GM18870 (cell line): ENCODE measurements around the gene IL1RL2.

ENCODE experiments used
- ATAC-seq: cut with Tn5 transposase; IDR thresholded peaks from one replicate; pipeline ENCODE4 v1.9.1; 2021; ENCODE audit warnings: moderate library complexity; ENCODE audit not compliant: unreplicated experiment

IL1RL2 gene

DNA sequence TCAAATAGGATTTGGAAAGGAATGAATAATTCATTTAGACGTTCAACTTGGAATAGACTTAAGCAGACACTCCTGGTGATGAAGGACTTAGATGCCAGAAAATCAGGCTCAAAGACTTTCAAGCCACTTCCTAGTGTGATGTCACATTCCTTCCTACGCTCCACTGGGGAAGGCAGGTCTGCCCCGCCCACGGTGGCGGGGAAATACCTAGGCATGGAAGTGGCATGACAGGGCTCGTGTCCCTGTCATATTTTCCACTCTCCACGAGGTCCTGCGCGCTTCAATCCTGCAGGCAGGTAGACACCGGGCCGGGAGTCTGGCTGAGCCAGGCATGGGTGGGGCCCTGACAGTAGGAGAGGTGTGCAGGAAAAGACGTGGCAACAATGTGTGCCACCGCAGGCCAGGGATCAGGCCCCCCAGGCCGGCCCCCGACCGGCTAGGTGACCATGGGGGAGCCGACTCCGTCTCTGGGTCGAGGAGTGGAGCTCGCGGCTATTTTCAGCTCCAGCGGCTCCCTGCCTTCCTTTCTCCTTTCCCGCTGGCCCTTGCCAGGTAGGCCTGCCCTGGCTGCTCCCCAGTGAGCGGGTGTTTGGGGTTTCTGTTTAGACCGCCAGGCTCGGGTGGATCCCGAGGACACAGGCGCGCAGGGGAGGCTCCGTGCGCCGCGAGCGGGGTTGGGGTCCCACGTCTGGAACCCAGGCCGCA lies at the start of gene IL1RL2:
TSS of gene IL1RL2 (plus strand) at position 233 of the 705 bp plus-strand sequence. CDS start 845 bp downstream, outside the sequence.
- ATAC-seq: no peak

DNA sequence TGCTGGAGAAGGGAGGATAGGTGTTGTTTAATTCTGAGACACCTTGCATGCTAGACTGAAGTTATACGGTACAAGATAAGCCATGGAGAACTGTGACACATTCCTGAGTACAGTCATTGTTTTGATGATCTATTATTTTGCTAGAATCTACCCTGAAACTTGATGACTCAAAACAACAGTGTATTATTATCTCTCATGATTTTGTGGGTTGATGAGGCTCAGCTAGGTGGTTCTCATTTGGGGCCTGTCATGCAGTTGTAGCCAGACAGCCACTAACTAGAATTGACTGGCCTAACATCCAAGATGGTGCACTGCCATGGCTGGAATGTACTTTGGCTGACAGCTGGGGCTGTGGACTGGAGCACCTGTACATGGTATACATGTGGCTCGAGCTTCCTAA lies 49.7 kb upstream of the IL1RL2 start:
- peak; percentile 50 for ATAC-seq

DNA sequence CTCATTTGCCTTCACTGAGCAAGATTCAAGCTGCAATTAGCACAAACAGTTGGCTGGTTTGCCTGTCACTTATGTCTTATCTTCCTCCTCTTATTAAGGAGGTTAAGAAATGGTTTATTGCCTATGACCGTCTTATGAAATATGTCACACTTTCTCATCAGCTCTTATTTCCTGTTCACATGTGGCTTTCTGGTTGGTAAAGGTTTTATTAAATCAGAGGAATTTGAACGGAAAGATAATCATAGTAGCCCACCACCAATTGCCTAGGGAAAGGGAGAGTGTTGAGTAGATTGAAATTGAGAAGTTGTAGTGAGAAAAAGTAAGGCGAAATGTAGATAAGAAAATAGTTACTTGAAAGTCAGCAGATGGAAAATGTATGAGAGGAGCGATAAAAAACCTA lies 48.5 kb upstream of the IL1RL2 start:
- no peak for ATAC-seq

GRCh38 chr2:102139851-102140250 lies 47.0 kb upstream of the IL1RL2 start:
- no peak for ATAC-seq

GRCh38 chr2:102140377-102140776 lies 46.4 kb upstream of the IL1RL2 start:
- no peak for ATAC-seq

GRCh38 chr2:102141011-102141943 lies 45.5 kb upstream of the IL1RL2 start:
- ATAC-seq: no peak

DNA sequence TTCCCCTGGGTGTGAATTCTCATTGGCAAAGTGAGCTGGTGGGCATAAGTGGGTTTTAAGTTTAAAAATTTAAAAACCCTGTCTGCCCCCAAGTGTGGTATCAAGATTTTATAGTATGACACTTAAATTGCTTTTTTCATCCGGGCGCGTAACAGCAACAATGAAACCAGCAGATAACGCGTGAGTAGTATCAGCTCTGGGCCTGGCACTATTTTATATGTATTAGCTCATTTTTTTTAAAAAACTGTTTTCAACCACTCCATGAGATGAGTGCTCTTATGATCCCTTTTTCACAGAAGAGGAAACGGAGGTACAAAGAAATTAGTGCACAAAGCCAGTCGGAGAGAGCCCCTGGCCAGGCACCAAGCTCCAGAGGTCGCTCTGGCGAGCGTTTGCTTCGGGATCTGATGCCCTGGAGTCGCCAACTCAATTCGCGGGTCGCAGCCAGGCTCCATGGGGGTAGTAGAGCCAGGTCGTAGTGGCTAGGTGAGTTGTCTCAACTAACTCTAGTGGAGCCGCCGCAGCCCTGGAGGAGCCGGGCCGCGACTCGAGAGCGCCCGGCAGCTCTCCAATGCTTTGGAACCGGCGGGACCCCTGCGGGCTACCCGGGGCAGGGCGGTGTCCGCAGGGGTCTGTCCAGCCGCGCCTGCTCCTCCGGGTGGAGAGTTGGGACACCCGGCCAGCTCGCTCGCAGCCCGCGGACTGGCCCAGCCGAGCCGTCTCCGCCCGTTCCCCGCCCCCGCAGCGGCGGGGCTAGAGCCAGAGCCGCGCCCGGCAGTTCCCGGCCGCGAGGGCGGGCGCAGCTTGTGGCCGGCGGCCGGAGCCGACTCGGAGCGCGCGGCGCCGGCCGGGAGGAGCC lies 44.6 kb upstream of the IL1RL2 start, which contains the start of gene IL1R1:
TSS of gene IL1R1 (plus strand) at position 777 of the 859 bp plus-strand sequence. CDS start 14,979 bp downstream, outside the sequence.
- ATAC-seq: no peak

DNA sequence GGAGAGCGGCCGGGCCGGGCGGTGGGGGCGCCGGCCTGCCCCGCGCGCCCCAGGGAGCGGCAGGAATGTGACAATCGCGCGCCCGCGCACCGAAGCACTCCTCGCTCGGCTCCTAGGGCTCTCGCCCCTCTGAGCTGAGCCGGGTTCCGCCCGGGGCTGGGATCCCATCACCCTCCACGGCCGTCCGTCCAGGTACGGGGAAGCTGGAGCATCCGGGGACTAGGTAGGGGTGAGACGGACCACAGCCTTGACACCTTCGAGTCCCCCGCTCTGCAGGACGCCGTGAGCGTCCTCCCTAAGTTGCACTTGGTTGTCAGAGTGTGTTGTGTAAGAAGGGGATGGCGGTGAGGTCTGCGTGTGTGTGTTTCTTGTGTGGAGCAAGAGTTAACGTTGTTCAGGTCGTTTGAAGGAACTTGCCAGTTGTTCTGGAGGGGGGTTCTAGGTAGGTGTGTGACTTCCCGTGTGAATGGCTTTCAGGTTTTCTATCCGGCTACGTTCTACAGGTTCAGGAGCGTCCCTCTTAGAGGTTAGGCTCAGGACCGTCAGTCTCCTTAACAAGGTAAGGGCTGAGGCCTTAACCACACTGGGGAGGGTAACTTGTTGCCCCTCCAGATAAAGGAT lies 43.9 kb upstream of the IL1RL2 start:
- no peak for ATAC-seq

GRCh38 chr2:102143450-102143985 lies 43.3 kb upstream of the IL1RL2 start:
- ATAC-seq: no peak

- ATAC-seq: no peak
These were observed 42.7 kb upstream of the IL1RL2 start for GRCh38 chr2:102144128-102144527.

- no peak for ATAC-seq
These were observed 41.7 kb upstream of the IL1RL2 start for GRCh38 chr2:102145107-102145506.

DNA sequence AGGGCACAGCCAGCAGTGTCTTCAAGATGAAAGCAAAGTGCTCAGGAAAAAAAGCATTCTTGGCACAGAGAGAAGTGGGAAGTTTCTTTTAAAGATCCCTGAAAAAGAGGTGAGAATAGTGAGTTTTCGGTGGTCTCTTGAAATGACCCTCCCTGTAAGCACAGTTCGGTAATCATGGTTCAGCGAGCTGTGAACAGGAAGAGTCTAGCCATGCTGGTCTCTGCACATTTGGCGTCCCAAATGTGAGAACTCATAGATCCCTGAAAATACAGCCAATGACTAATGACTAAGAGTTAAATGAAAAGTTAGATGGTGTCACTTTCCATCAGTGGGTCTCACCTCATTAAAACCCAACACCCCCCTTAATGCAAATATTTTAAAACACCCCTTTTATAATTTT lies 40.9 kb upstream of the IL1RL2 start:
- ATAC-seq: no peak

DNA sequence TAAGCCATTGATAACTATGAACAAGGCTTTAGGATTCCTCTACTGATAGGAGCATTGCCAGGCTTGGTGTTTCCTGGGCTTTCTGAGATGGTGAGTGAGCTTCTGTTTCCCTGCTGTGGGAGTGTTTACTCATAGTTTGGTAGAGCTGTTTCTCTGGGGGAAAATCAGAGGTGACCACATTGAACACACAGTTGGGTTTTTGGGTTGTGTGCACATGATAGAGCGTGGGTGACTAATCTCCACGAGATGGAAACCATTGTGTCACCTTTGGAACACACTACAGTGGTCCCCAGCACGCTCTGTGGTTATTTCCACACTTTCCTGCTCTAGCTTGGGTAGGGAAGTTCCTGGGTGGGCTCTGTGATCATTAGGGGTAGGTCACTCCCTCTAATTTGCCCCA lies 38.9 kb upstream of the IL1RL2 start:
- ATAC-seq: no peak

GRCh38 chr2:102149243-102149642 lies 37.6 kb upstream of the IL1RL2 start:
- ATAC-seq: no peak

DNA sequence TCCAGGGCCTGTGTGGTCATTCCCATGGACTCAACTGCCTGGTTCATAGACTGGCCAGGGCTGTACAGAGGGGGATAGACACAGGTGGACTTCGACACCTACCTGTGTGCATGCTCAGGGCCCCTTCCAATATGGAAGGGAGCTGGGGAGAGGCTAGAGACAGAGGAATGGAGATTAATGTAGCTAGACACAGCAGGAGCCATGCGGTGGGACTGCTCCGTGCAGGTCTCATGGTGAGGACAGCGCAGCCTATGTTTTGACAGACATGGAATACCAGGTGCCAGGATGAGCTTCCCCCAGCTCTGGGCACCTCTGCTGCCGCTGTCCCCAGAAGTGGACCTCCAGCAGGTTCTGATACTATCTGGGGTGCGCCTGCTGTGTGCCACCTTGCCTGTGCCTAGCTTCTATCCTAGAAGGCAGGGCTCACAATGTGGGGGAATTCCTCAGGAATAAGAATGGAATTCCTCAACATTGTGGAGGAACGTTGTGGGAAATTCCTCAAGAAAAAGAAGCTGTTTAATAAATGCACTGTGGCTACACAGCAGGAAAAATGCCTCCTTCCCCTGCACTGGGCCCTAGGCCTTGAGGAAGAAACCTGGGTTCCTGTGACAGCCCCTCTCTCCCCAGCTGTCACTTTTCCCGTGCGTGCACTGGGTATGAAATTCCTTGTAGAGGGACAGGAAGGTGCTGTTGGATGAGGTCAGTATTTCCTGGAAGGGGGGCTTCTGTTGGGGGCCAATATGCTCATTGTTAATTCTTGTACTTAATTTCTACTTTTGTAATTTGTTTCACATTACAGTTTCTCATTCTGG lies 37.0 kb upstream of the IL1RL2 start:
- no peak for ATAC-seq

- no peak for ATAC-seq
These were observed 32.5 kb upstream of the IL1RL2 start for GRCh38 chr2:102154364-102154763.

GRCh38 chr2:102154946-102155702 lies 31.7 kb upstream of the IL1RL2 start:
- no peak for ATAC-seq

GRCh38 chr2:102155703-102156515 lies 30.9 kb upstream of the IL1RL2 start:
- ATAC-seq: no peak
